ENCODE results near the gene TUBB. TPM values are rescaled to one million over a fixed set of nuclear protein-coding genes. Genes with fewer than 3 reads are reported as not detected.

The TUBB gene
- total RNA-seq, 1 donor from 2014 or later: 2,264 TPM

GRCh38 chr6:30766461-30767157 is 46.5 kb downstream of the TUBB start:
- H3K9me3 Mint-ChIP-seq (ENCODE audit: unreplicated experiment): no peaks in the 10 kb centered on the region

GRCh38 chr6:30767158-30767943 is 47.2 kb downstream of the TUBB start:
- H3K27me3 Mint-ChIP-seq (ENCODE audit: unreplicated experiment): peaks cover 6% of the 10 kb centered on the region
- no peaks in the 10 kb centered on the region for H3K36me3 Mint-ChIP-seq (ENCODE audit: unreplicated experiment)
- no peaks in the 10 kb centered on the region for H3K9me3 Mint-ChIP-seq (ENCODE audit: unreplicated experiment)
- H3K4me1 Mint-ChIP-seq (ENCODE audit: low read depth, unreplicated experiment): peaks cover 3% of the 10 kb centered on the region
- DNase-seq: no peak
- no peak for TF ChIP-seq CTCF (IDR thresholded peaks at IDR 0.05; ENCODE audit: partially characterized antibody, unreplicated experiment)
- H3K4me3 Mint-ChIP-seq (ENCODE audit: unreplicated experiment): no peak overlapping the region
- H3K27ac Mint-ChIP-seq (ENCODE audit: unreplicated experiment): no peak overlapping the region

More at GRCh38 chr6:30766461-30767157, 46.5 kb downstream of the TUBB start:
- no peak for TF ChIP-seq CTCF (IDR thresholded peaks at IDR 0.05; ENCODE audit: partially characterized antibody, unreplicated experiment)
- peaks cover 3% of the 10 kb centered on the region for H3K4me1 Mint-ChIP-seq (ENCODE audit: low read depth, unreplicated experiment)
- H3K27ac Mint-ChIP-seq (ENCODE audit: unreplicated experiment): no peak overlapping the region
- H3K4me3 Mint-ChIP-seq (ENCODE audit: unreplicated experiment): no peak overlapping the region
- H3K36me3 Mint-ChIP-seq (ENCODE audit: unreplicated experiment): no peaks in the 10 kb centered on the region
- H3K27me3 Mint-ChIP-seq (ENCODE audit: unreplicated experiment): peaks cover 6% of the 10 kb centered on the region
- DNase-seq: no peak

GRCh38 chr6:30767944-30768301 is 47.8 kb downstream of the TUBB start:
- no peaks in the 10 kb centered on the region for H3K36me3 Mint-ChIP-seq (ENCODE audit: unreplicated experiment)
- peaks cover 3% of the 10 kb centered on the region for H3K4me1 Mint-ChIP-seq (ENCODE audit: low read depth, unreplicated experiment)
- DNase-seq: no peak
- no peak overlapping the region for H3K27ac Mint-ChIP-seq (ENCODE audit: unreplicated experiment)
- no peak for TF ChIP-seq CTCF (IDR thresholded peaks at IDR 0.05; ENCODE audit: partially characterized antibody, unreplicated experiment)
- H3K27me3 Mint-ChIP-seq (ENCODE audit: unreplicated experiment): peaks cover 6% of the 10 kb centered on the region
- no peaks in the 10 kb centered on the region for H3K9me3 Mint-ChIP-seq (ENCODE audit: unreplicated experiment)
- no peak overlapping the region for H3K4me3 Mint-ChIP-seq (ENCODE audit: unreplicated experiment)

GRCh38 chr6:30768634-30769087 is 48.5 kb downstream of the TUBB start:
- DNase-seq: no peak
- no peak overlapping the region for H3K4me3 Mint-ChIP-seq (ENCODE audit: unreplicated experiment)
- TF ChIP-seq CTCF (IDR thresholded peaks at IDR 0.05; ENCODE audit: partially characterized antibody, unreplicated experiment): no peak
- no peaks in the 10 kb centered on the region for H3K36me3 Mint-ChIP-seq (ENCODE audit: unreplicated experiment)
- no peak overlapping the region for H3K27ac Mint-ChIP-seq (ENCODE audit: unreplicated experiment)
- no peaks in the 10 kb centered on the region for H3K9me3 Mint-ChIP-seq (ENCODE audit: unreplicated experiment)
- peaks cover 6% of the 10 kb centered on the region for H3K27me3 Mint-ChIP-seq (ENCODE audit: unreplicated experiment)
- peaks cover 3% of the 10 kb centered on the region for H3K4me1 Mint-ChIP-seq (ENCODE audit: low read depth, unreplicated experiment)

All from glutamatergic neuron (in vitro differentiated cells).